SJSA1 (cell line): Measurements from ENCODE around the gene KREMEN1. TPM values are rescaled to one million over a fixed set of nuclear protein-coding genes. Genes with fewer than 3 reads are reported as not detected.

Experiments used
- DNase-seq, 2 experiments: peaks; one replicate each; pipeline ENCODE4 v3.0.0-alpha.2; 2015 to 2020; ENCODE audit warnings: low spot score in 2 of 2, low read depth in 1 of 2
- H3K27ac ChIP-seq: fragments of 250-450 bp; sonication (Bioruptor Pico); 2 replicates; pipeline ENCODE4 v1.5.1; 2020; ENCODE audit warnings: mild to moderate bottlenecking, moderate library complexity
- H3K27me3 ChIP-seq: fragments of 250-450 bp; sonication (Bioruptor Pico); replicated peaks from 2 replicates; pipeline ENCODE4 v1.5.1; 2020; ENCODE audit warnings: mild to moderate bottlenecking, moderate library complexity
- H3K36me3 ChIP-seq: fragments of 250-450 bp; sonication (Bioruptor Pico); 2 replicates; pipeline ENCODE4 v1.5.1; 2020; ENCODE audit warnings: mild to moderate bottlenecking
- H3K4me1 ChIP-seq: fragments of 250-450 bp; sonication (Bioruptor Pico); replicated peaks from 2 replicates; pipeline ENCODE4 v1.6.1; 2021; ENCODE audit warnings: mild to moderate bottlenecking
- H3K4me3 ChIP-seq: fragments of 250-450 bp; sonication (Bioruptor Pico); 2 replicates; pipeline ENCODE4 v1.5.1; 2020; ENCODE audit warnings: mild to moderate bottlenecking
- H3K9me3 ChIP-seq: fragments of 250-450 bp; sonication (Bioruptor Pico); replicated peaks from 2 replicates; pipeline ENCODE4 v1.5.1; 2020; ENCODE audit warnings: mild to moderate bottlenecking
- total RNA-seq: library from RNA; depleted of rRNA; stranded (reverse); fragments of >200 nt; shearing (Covaris generic); gene quantifications from 2 replicates; pipeline ENCODE4 v1.2.3, GENCODE V29; 2014

The KREMEN1 gene
- total RNA-seq, 1 experiment from 2014 or later: 10.1 TPM

GRCh38 chr22:29154364-29155048 lies 81.7 kb downstream of the KREMEN1 start:
- DNase-seq: peak; percentile 67 to 82
- H3K4me1 ChIP-seq: 0 out of 2 replicates have a peak, but pooled peaks cover 10% of the 10 kb centered on the region
- no peak overlapping the region for H3K27ac ChIP-seq
- H3K4me3 ChIP-seq: no peak overlapping the region
- no peaks in the 10 kb centered on the region for H3K9me3 ChIP-seq
- H3K36me3 ChIP-seq: no peaks in the 10 kb centered on the region
- no peaks in the 10 kb centered on the region for H3K27me3 ChIP-seq

GRCh38 chr22:29155966-29156365 lies 83.1 kb downstream of the KREMEN1 start:
- Histone ChIP-seq H3K27ac (no peak overlapping the region), H3K4me1 (0 out of 2 replicates have a peak, but pooled peaks cover 10% of the 10 kb centered on the region), H3K36me3 (no peaks in the 10 kb centered on the region), H3K27me3 (no peaks in the 10 kb centered on the region), H3K9me3 (no peaks in the 10 kb centered on the region), H3K4me3 (no peak overlapping the region)
- DNase-seq: no peak

DNA sequence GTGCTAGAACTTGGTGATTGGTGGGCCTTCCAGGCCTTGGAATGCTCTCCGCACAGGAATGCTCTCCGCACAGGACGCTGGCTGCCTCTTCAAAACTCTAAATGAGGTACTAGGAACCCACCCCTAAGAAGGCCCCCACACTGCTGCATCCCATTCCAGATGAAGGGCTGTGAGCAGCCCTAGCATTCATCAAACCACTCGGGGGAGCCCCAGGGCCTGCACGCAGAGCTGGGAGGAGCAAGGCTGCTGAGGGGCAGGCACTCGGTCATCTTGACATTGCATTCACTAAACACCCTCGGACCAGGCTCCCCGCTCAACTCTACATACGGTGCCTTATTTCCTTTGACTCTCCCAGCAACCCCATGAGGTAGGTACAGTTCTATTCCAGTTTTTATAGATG lies 83.7 kb downstream of the KREMEN1 start:
- DNase-seq: peak in 1 of 2 experiments; percentile 20
- no peaks in the 10 kb centered on the region for H3K36me3 ChIP-seq
- H3K27ac ChIP-seq: no peak overlapping the region
- H3K4me1 ChIP-seq: 0 out of 2 replicates have a peak, but pooled peaks cover 10% of the 10 kb centered on the region
- H3K4me3 ChIP-seq: no peak overlapping the region
- no peaks in the 10 kb centered on the region for H3K27me3 ChIP-seq
- H3K9me3 ChIP-seq: no peaks in the 10 kb centered on the region

DNA sequence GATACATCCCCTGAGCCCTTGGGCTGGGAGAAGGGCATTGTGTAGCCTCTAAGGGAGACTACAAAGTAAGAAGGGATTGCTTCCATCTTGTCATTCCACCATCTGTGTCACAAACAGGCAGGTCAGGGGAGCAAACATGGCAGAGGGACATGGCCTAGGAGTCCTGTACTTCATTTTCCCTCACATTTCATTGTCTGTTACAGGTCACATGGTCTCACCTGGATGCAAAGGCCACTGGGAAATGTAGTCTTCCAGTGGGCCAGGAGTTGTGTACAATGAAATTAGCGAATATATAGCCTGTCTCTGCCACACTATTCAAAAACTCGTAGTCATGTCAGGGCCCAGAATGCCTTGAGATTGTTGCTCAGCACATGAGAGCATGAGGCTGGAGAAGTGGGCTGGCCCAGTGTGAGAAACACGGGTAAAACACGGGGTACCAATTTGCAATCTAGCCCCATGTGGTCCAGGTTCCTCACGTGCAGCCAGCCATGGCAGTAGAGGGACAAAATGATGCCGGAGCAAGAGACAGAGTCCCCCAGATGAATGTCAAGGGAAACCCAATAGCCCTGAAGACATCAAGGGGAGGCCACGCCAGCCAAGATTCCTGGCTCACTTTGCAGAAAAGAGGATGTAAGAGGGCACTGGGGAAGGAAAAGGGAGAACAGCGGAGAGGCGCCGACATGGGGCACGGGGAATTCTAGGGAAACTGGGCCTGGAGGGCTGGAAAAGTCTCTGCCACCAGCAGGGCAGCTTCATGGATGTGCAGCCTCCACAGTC lies 85.1 kb downstream of the KREMEN1 start:
- no peaks in the 10 kb centered on the region for H3K36me3 ChIP-seq
- no peak overlapping the region for H3K4me3 ChIP-seq
- DNase-seq: no peak
- H3K27me3 ChIP-seq: no peaks in the 10 kb centered on the region
- no peaks in the 10 kb centered on the region for H3K9me3 ChIP-seq
- H3K27ac ChIP-seq: no peak overlapping the region
- 0 out of 2 replicates have a peak, but pooled peaks cover 10% of the 10 kb centered on the region for H3K4me1 ChIP-seq

DNA sequence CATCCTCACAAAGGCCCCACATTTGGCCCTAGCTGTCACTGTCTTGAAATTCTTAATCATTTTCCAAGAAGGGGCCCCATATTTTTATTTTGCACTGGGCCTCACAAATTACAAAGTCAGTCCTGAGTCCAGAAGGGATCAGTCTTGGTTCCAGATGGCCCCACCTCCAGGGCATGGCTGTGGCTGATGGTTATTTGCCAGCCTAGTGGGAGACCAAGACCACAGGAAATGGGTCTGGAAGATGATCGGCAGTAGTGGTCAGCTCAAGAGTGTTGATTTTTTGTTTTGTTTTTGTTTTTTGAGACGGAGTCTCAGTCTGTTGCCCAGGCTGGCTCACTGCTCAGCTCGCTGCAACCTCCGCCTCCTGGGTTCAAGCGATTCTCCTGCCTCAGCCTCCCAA lies 85.7 kb downstream of the KREMEN1 start:
- Histone ChIP-seq H3K36me3 (no peaks in the 10 kb centered on the region), H3K9me3 (no peaks in the 10 kb centered on the region), H3K4me3 (no peak overlapping the region), H3K4me1 (0 out of 2 replicates have a peak, but pooled peaks cover 10% of the 10 kb centered on the region), H3K27me3 (no peaks in the 10 kb centered on the region), H3K27ac (no peak overlapping the region)
- no peak for DNase-seq

GRCh38 chr22:29163808-29164207 lies 91.0 kb downstream of the KREMEN1 start:
- no peak overlapping the region for H3K4me3 ChIP-seq
- H3K36me3 ChIP-seq: no peaks in the 10 kb centered on the region
- H3K4me1 ChIP-seq: no peaks in the 10 kb centered on the region
- no peaks in the 10 kb centered on the region for H3K9me3 ChIP-seq
- H3K27ac ChIP-seq: no peak overlapping the region
- no peak for DNase-seq
- H3K27me3 ChIP-seq: no peaks in the 10 kb centered on the region

- Histone ChIP-seq H3K36me3 (no peaks in the 10 kb centered on the region), H3K27ac (no peak overlapping the region), H3K4me1 (no peaks in the 10 kb centered on the region), H3K4me3 (no peak overlapping the region), H3K27me3 (no peaks in the 10 kb centered on the region), H3K9me3 (no peaks in the 10 kb centered on the region)
- no peak for DNase-seq
These were observed 92.7 kb downstream of the KREMEN1 start for GRCh38 chr22:29165321-29166060.

GRCh38 chr22:29166180-29166579 lies 93.3 kb downstream of the KREMEN1 start:
- no peaks in the 10 kb centered on the region for H3K27me3 ChIP-seq
- no peaks in the 10 kb centered on the region for H3K4me1 ChIP-seq
- no peak overlapping the region for H3K27ac ChIP-seq
- no peak overlapping the region for H3K4me3 ChIP-seq
- no peak for DNase-seq
- no peaks in the 10 kb centered on the region for H3K36me3 ChIP-seq
- no peaks in the 10 kb centered on the region for H3K9me3 ChIP-seq

- Histone ChIP-seq H3K27me3 (no peaks in the 10 kb centered on the region), H3K4me3 (no peak overlapping the region), H3K9me3 (no peaks in the 10 kb centered on the region), H3K36me3 (no peaks in the 10 kb centered on the region), H3K4me1 (no peaks in the 10 kb centered on the region), H3K27ac (no peak overlapping the region)
- DNase-seq: no peak
These were observed 94.4 kb downstream of the KREMEN1 start for GRCh38 chr22:29167032-29167911.

DNA sequence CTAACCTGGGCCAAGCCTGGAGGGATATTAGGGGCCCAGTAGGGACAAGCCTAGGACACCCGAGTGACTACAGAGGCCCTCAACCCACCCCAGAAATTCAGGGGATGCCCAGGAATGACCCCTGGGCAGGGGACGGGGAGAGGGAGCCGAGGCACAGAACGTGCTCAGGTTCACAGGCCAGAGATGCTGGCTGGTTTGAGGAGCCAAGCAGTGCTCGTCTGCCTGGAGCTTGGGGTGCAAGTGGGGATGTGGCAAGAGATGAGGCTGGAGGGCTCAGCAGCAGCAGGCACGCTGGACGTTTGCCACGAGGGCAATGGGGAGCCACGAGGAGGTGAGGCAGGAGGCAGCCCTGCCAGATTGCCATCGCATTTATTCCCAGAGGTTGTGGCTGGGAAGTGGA lies 98.9 kb downstream of the KREMEN1 start:
- peaks cover 12% of the 10 kb centered on the region for H3K9me3 ChIP-seq
- no peaks in the 10 kb centered on the region for H3K36me3 ChIP-seq
- H3K27ac ChIP-seq: no peak overlapping the region
- DNase-seq: no peak
- H3K4me1 ChIP-seq: no peaks in the 10 kb centered on the region
- no peaks in the 10 kb centered on the region for H3K27me3 ChIP-seq
- H3K4me3 ChIP-seq: no peak overlapping the region

- DNase-seq: no peak
- H3K27ac ChIP-seq: no peak overlapping the region
These were observed 99.4 kb downstream of the KREMEN1 start for GRCh38 chr22:29172216-29172615.

GRCh38 chr22:29175312-29175835 lies 102.5 kb downstream of the KREMEN1 start:
- Histone ChIP-seq H3K27me3 (no peaks in the 10 kb centered on the region), H3K4me1 (no peaks in the 10 kb centered on the region), H3K9me3 (peaks cover 12% of the 10 kb centered on the region), H3K36me3 (peaks cover 2% of the 10 kb centered on the region; the same call in 1 of the 2 replicates), H3K4me3 (no peak overlapping the region), H3K27ac (no peak overlapping the region)
- no peak for DNase-seq

More at GRCh38 chr22:29172216-29172615, 99.4 kb downstream of the KREMEN1 start:
- no peaks in the 10 kb centered on the region for H3K27me3 ChIP-seq
- H3K9me3 ChIP-seq: peaks cover 12% of the 10 kb centered on the region
- H3K4me1 ChIP-seq: no peaks in the 10 kb centered on the region
- H3K4me3 ChIP-seq: no peak overlapping the region
- H3K36me3 ChIP-seq: no peaks in the 10 kb centered on the region
